Stomach (tissue), 9 donors: Measurements from ENCODE around the gene ATXN1. TPM values are rescaled to one million over a fixed set of nuclear protein-coding genes. Genes with fewer than 3 reads are reported as not detected.

ENCODE experiments used
- DNase-seq, 2 donors: peaks; one replicate each; pipeline versions ENCODE4 v3.0.0 to v3.0.0-alpha.2; 2013 to 2019
- H3K27ac ChIP-seq, 5 donors: fragments of 200-600 bp in 4 of 5; sonication (generic) in 4 of 5; one replicate each; pipeline ENCODE4 v1.5.1; 2013 to 2019; ENCODE audit warnings: mild to moderate bottlenecking in 1 of 5, moderate library complexity in 1 of 5
- H3K27me3 ChIP-seq, 3 donors: fragments of 200-600 bp; sonication (generic); one replicate each; pipeline ENCODE4 v1.5.1; 2017 to 2019; ENCODE audit warnings: mixed run types in 1 of 3
- H3K36me3 ChIP-seq, 4 donors: fragments of 200-600 bp; sonication (generic); 1 replicate in 3 of 4; 2 replicates in 1 of 4; pipeline ENCODE4 v1.5.1; 2016 to 2019
- H3K4me1 ChIP-seq, 4 donors: fragments of 200-600 bp; sonication (generic); one replicate each; pipeline ENCODE4 v1.5.1; 2016 to 2019
- H3K4me3 ChIP-seq, 4 donors: fragments of 200-600 bp; sonication (generic) in 3 of 4; one replicate each; pipeline ENCODE4 v1.5.1; 2016 to 2019; ENCODE audit warnings: mild to moderate bottlenecking in 1 of 4
- H3K9me3 ChIP-seq, 4 donors: fragments of 200-600 bp; sonication (generic); one replicate each; pipeline ENCODE4 v1.5.1; 2016 to 2019
- CTCF ChIP-seq, 7 experiments: fragments of 450-650 bp in 4 of 7; fragments of 200-600 bp in 3 of 7; sonication (generic) in 3 of 7; IDR thresholded peaks; one replicate each; pipeline ENCODE4 v1.5.1; 2016 to 2019; ENCODE audit warnings: antibody characterized with exemption in 7 of 7, control low read depth in 2 of 7, mild to moderate bottlenecking in 1 of 7
- EP300 ChIP-seq: sonication (generic); formaldehyde crosslinking; IDR thresholded peaks from one replicate; pipeline ENCODE4 v1.6.1; 2017; ENCODE audit warnings: antibody characterized with exemption
- POLR2A ChIP-seq, 4 donors: fragments of 450-650 bp; IDR thresholded peaks; one replicate each; pipeline ENCODE4 v1.6.1; 2016; ENCODE audit warnings: antibody characterized with exemption in 4 of 4, control low read depth in 2 of 4, mild to moderate bottlenecking in 1 of 4, moderate library complexity in 1 of 4
- POLR2AphosphoS5 ChIP-seq, 3 donors: sonication (generic); formaldehyde crosslinking; IDR thresholded peaks; one replicate each; pipeline ENCODE4 v1.6.1; 2016; ENCODE audit warnings: antibody characterized with exemption in 3 of 3
- WGBS, 5 donors: extraction: QIAGEN DNeasy Blood & Tissue Kit in 3 of 5; methylation state at CpG; one replicate each; pipeline versions ENCODE4 v1.1.5 to v1.1.7; 2013 to 2018; 5-methylcytosine and 5-hydroxymethylcytosine counted together
- intact Hi-C: fragments of 100-400 bp; cut with DNase I; formaldehyde crosslinking; loops from one replicate; pipeline ENCODE4 v1.15.1; 2023; ENCODE audit warnings: low total_unique reads
- polyA plus RNA-seq, 3 donors: library from polyadenylated mRNA; stranded (reverse); fragments of 200-250 nt; gene quantifications; one replicate each; pipeline ENCODE4 v1.2.3, GENCODE V29; 2013
- total RNA-seq, 5 donors: library from RNA; depleted of rRNA; stranded (reverse); fragments of >200 nt; gene quantifications; one replicate each; pipeline versions ENCODE4 v1.1.0 to v1.2.3, GENCODE V29; 2014 to 2016
- donor health status: healthy with polysubstance abuse.
- donor health status: Bipolar disorder and iron deficiency.
- donor health status: healthy.

ATXN1 gene
- total and polyA plus RNA-seq, 8 donors, result 5.2 to 106 (median 39.0) TPM

DNA sequence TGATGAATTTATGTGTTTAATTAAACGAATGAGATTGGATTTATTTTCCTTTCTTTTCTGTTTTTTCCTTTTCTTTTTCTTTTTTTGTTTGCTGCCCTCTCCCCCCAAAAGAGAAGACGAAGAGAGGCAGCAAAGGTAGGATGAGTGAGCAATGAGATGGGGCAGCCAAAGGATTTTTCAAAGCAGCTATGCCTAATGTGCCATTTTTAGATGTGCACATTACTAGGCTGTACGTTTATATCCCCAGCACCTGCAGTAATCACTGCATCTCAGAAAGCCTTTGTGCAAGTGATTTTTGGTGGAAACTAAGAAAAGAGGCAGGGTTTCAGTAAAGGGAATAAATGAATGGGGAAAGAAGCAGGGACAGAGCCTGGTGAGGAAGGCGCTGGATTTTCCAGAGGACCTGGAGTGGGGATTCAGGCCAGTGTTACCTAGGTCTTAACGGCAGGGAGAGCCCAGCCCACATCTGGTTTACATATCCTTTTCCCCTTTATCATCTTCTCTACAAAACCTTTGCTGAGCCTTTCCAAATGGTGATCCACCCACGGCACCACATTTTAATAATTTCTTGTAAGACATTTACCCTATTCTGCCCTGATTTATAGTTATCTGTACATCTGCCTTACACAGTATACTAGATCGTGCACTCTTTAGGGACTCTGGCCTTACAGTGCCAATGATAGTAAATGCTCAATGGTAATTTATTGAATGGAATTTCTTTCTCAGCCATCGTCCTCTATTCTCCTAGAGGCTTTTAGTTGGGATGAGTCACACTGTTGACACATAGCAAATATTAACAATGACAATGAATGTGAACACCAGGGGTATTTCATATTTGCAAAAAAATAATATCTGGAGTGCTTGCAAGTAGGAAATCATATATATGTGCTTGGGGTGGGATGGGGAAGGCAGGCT, 38.3 kb upstream of the ATXN1 start:
- H3K4me3 ChIP-seq, result no peak overlapping the region
- TF ChIP-seq EP300 (no peak), POLR2AphosphoS5 (IDR thresholded peaks at IDR 0.05) (no peak), POLR2A (IDR thresholded peaks at IDR 0.05) (no peak), CTCF (IDR thresholded peaks at IDR 0.05) (no peak)
- no peak overlapping the region for H3K27ac ChIP-seq
- H3K9me3 ChIP-seq, result no peaks in the 10 kb centered on the region
- intact Hi-C loops, result no loop called here
- WGBS, 5 donors, result 63 to 70% (median 67%) methylated on average over 8 of the region's 8 CpGs
- no peaks in the 10 kb centered on the region for H3K36me3 ChIP-seq
- H3K4me1 ChIP-seq, result peaks cover 0 to 15% (median 8%) of the 10 kb centered on the region in 4 donors
- no peaks in the 10 kb centered on the region for H3K27me3 ChIP-seq
- peak in 1 of 2 donors; percentile 14 for DNase-seq

GRCh38 chr6:16793828-16794412, 32.7 kb upstream of the ATXN1 start:
- TF ChIP-seq POLR2A (IDR thresholded peaks at IDR 0.05) (no peak), CTCF (IDR thresholded peaks at IDR 0.05) (peak in 1 of 7 experiments; percentile 8)
- no peaks in the 10 kb centered on the region for H3K36me3 ChIP-seq
- no peaks in the 10 kb centered on the region for H3K4me1 ChIP-seq
- no peak overlapping the region for H3K27ac ChIP-seq
- H3K27me3 ChIP-seq, result no peaks in the 10 kb centered on the region
- peaks cover 0 to 4% (median 0%) of the 10 kb centered on the region in 4 donors for H3K9me3 ChIP-seq
- 56 to 67% (median 63%) methylated on average over 3 of the region's 3 CpGs for WGBS, 5 donors
- no peak overlapping the region for H3K4me3 ChIP-seq
- intact Hi-C loops, result no loop called here
- no peak for DNase-seq

DNA sequence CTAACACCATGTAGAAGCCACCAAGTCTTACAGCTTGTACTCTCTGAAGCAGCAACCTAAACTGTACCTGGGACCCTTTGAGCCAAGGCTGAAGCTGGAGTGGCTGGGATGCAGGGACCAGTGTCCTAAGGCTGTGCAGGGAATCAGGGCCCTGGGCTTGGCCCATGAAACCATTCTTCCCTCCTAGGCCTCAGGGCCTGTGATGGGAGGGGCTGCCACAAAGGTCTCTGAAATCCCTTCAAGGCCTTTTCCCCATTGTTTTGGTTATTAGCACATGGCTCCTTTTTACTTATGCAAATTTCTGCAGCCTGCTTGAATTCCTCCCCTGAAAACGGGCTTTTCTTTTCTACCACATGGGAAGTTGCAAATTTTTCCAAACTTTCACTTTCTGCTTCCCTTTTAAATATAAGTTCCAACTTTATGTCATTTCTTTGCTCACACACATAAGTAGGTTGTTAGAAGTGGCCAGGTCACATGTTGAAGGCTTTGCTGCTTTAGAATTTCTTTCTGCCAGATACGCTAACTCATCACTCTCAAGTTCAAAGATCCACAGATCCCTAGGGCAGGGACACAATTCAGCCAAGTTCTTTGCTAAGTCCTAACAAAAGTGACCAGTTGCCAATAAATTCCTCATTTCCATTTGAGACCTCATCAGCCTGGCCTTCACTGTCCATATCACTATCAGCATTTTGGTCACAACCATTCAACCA, 28.2 kb upstream of the ATXN1 start:
- H3K36me3 ChIP-seq, result no peaks in the 10 kb centered on the region
- intact Hi-C loops, result no loop called here

More for the DNA sequence above, 28.2 kb upstream of the ATXN1 start:
- 78 to 95% (median 88%) methylated on average over 2 of the region's 2 CpGs for WGBS, 5 donors
- TF ChIP-seq POLR2A (IDR thresholded peaks at IDR 0.05) (no peak), CTCF (IDR thresholded peaks at IDR 0.05) (no peak), POLR2AphosphoS5 (IDR thresholded peaks at IDR 0.05) (no peak), EP300 (no peak)
- Histone ChIP-seq H3K27ac (no peak overlapping the region), H3K4me3 (no peak overlapping the region), H3K27me3 (no peaks in the 10 kb centered on the region), H3K9me3 (peaks cover 0 to 4% (median 0%) of the 10 kb centered on the region in 4 donors), H3K4me1 (no peaks in the 10 kb centered on the region)
- DNase-seq, result no peak
